ENCODE measurements around the gene MLIP.

The MLIP gene

DNA sequence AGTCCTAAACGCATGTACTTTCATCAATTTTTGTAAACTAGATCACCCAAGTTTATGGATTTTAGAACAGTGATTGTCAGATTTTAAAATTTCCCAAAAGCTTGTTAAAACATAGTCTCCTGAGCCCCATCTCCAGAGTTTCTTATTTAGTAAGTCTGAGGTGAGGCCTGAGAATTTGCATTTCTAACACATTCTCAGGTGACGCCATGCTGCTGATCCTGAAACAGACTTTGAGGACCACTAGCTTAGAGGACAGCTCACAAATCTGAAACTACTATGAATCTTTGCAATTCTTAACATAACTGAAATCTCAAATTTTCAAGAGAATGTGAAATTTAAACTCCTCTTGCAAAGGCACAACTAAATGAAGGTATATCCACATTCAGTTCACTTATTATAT, 37.8 kb upstream of the MLIP start:
- TF ChIP-seq, protein P1, sequence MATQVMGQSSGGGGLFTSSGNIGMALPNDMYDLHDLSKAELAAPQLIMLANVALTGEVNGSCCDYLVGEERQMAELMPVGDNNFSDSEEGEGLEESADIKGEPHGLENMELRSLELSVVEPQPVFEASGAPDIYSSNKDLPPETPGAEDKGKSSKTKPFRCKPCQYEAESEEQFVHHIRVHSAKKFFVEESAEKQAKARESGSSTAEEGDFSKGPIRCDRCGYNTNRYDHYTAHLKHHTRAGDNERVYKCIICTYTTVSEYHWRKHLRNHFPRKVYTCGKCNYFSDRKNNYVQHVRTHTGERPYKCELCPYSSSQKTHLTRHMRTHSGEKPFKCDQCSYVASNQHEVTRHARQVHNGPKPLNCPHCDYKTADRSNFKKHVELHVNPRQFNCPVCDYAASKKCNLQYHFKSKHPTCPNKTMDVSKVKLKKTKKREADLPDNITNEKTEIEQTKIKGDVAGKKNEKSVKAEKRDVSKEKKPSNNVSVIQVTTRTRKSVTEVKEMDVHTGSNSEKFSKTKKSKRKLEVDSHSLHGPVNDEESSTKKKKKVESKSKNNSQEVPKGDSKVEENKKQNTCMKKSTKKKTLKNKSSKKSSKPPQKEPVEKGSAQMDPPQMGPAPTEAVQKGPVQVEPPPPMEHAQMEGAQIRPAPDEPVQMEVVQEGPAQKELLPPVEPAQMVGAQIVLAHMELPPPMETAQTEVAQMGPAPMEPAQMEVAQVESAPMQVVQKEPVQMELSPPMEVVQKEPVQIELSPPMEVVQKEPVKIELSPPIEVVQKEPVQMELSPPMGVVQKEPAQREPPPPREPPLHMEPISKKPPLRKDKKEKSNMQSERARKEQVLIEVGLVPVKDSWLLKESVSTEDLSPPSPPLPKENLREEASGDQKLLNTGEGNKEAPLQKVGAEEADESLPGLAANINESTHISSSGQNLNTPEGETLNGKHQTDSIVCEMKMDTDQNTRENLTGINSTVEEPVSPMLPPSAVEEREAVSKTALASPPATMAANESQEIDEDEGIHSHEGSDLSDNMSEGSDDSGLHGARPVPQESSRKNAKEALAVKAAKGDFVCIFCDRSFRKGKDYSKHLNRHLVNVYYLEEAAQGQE (IDR thresholded peaks at IDR 0.05; ENCODE audit: insufficient replicate concordance, low read depth) = no peak
- no peak for TF ChIP-seq SPI1 (IDR thresholded peaks at IDR 0.05; ENCODE audit: borderline replicate concordance, low read depth)
- no peak for TF ChIP-seq GABPA (IDR thresholded peaks at IDR 0.05; ENCODE audit: low read depth)
- no peaks in the 10 kb centered on the region for H3K27me3 ChIP-seq (ENCODE audit: insufficient read depth, poor library complexity, severe bottlenecking)
- no peak overlapping the region for H3K27ac ChIP-seq (replicated peaks)
- no peak overlapping the region for H3K4me3 ChIP-seq (replicated peaks; ENCODE audit: insufficient read depth, low read length)
- no peak for DNase-seq (ENCODE audit: low read depth in 1 of 2, low spot score in 1 of 2)

DNA sequence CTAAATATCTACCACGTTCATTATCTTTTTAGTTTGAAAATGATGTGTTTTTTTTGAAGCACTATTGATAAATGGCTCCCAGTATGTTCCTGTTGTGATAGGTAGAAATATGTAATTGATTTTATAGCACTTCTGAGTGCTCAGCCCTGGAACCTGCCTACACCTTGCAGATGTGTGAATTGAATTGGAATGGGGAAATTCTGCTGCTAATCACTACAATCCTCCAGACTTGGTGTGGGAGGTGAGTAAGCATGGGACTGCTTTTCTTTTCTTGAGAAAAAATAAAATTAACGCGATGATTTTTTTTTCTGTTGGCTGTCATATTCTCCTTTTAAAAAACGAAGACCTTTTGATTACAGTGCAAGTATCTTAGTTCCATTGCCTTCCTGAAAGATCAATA, 37.1 kb upstream of the MLIP start:
- no peak overlapping the region for H3K4me3 ChIP-seq (replicated peaks; ENCODE audit: insufficient read depth, low read length)
- H3K27me3 ChIP-seq (ENCODE audit: insufficient read depth, poor library complexity, severe bottlenecking) = no peaks in the 10 kb centered on the region
- TF ChIP-seq, protein P2, sequence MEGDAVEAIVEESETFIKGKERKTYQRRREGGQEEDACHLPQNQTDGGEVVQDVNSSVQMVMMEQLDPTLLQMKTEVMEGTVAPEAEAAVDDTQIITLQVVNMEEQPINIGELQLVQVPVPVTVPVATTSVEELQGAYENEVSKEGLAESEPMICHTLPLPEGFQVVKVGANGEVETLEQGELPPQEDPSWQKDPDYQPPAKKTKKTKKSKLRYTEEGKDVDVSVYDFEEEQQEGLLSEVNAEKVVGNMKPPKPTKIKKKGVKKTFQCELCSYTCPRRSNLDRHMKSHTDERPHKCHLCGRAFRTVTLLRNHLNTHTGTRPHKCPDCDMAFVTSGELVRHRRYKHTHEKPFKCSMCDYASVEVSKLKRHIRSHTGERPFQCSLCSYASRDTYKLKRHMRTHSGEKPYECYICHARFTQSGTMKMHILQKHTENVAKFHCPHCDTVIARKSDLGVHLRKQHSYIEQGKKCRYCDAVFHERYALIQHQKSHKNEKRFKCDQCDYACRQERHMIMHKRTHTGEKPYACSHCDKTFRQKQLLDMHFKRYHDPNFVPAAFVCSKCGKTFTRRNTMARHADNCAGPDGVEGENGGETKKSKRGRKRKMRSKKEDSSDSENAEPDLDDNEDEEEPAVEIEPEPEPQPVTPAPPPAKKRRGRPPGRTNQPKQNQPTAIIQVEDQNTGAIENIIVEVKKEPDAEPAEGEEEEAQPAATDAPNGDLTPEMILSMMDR (IDR thresholded peaks at IDR 0.05; ENCODE audit: insufficient read depth, low read length) = no peak
- TF ChIP-seq, protein P1 (IDR thresholded peaks at IDR 0.05; ENCODE audit: insufficient replicate concordance, low read depth) = no peak
- no peak for TF ChIP-seq SPI1 (IDR thresholded peaks at IDR 0.05; ENCODE audit: borderline replicate concordance, low read depth)
- no peak for TF ChIP-seq GABPA (IDR thresholded peaks at IDR 0.05; ENCODE audit: low read depth)
- TF ChIP-seq POLR2AphosphoS5 (IDR thresholded peaks at IDR 0.05; ENCODE audit: low read depth) = no peak
- no peak overlapping the region for H3K27ac ChIP-seq (replicated peaks)
- DNase-seq (ENCODE audit: low read depth in 1 of 2, low spot score in 1 of 2) = no peak

DNA sequence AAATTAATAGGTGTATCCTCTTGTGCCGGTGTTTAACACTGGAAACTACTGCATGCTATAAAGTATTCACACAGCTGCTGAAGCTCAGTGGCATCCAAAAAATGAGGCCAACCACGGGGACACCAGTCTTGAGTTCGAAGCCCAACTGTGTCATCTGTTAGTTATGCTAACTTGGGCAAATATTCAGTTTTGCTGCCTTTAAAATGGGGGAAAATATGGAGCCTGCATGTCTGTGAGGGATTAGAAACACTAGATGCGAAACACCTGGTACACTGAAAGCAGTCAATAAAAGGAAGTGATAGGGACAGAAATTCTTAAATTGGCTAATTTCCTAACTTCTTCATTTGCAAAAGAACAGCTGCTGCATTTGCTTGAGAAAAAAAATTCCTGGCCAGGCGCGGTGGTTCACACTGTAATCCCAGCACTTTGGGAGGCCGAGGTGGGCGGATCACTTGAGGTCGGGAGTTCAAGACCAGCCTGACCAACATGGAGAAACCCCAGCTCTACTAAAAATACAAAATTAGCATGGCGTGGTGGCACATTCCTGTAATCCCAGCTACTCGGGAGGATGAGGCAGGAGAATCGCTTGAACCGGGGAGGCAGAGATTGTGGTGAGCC, 36.6 kb upstream of the MLIP start:
- Histone ChIP-seq H3K27ac (replicated peaks) (no peak overlapping the region), H3K27me3 (ENCODE audit: insufficient read depth, poor library complexity, severe bottlenecking) (no peaks in the 10 kb centered on the region), H3K4me3 (replicated peaks; ENCODE audit: insufficient read depth, low read length) (no peak overlapping the region)
- TF ChIP-seq GABPA (IDR thresholded peaks at IDR 0.05; ENCODE audit: low read depth) (no peak), SPI1 (IDR thresholded peaks at IDR 0.05; ENCODE audit: borderline replicate concordance, low read depth) (0 out of 2 replicates have a peak, but pooled peaks have one; percentile 38)
- TF ChIP-seq, protein P2 (IDR thresholded peaks at IDR 0.05; ENCODE audit: insufficient read depth, low read length) = no peak
- TF ChIP-seq, protein P1 (IDR thresholded peaks at IDR 0.05; ENCODE audit: insufficient replicate concordance, low read depth) = no peak
- DNase-seq (ENCODE audit: low read depth in 1 of 2, low spot score in 1 of 2) = no peak
